ENCODE results near the gene KRTAP3-1. TPM values are rescaled to one million over a fixed set of nuclear protein-coding genes. Genes with fewer than 3 reads are reported as not detected.
"Not testable (repeated sequence)": the region's sequence is repeated elsewhere in the genome, so short reads cannot be mapped to it uniquely, and the experiment has no call there.

Gene KRTAP3-1
- total RNA-seq, 1 experiment from 2014 or later = not detected

DNA sequence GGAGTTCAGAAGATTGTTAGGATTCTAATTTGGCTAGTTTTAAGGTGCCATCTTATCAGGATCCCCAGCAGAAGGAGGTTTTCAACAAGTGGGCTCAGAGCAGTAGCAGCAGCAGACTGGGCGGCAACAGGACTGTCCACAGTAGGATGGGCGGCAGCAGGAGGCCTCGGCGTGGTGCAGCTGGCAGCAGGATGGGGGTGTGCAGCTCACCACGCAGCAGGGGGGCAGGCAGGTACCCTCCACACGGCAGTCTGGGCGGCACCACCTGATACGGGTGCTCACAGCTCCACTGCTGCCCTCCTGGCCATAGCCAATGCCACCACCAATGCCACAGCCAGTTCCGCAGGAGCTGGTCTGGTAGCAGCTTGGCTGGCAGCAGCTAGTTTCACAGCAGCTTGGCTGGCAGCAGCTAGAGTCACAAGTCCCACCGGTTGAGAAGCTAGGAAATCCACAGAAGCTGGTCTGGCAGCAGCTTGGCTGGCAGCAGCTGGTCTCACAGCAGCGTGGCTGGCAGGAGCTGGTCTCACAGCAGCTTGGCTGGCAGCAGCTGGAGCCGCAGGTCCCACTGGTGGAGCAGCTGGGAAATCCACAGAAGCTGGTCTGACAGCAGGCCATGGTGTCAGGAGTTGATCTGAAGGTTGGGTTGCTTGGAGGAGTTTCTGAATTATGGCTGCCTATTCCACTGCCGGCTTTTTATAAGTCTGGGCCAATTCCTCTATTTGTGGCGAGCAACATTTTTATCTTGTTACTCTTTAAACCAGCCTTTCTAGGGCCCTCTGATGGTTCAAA, 32.0 kb upstream of the KRTAP3-1 start, which contains the start of gene KRTAP1-1:
Gene KRTAP1-1 (minus strand): TSS at position 668 of the 789 bp plus-strand sequence. CDS start 53 bp downstream, at position 615.
- Histone ChIP-seq H3K4me1 (ENCODE audit: control insufficient read depth in 1 of 2, insufficient read depth in 2 of 2, low read length in 2 of 2) (peaks cover 15 to 16% of the 10 kb centered on the region in 2 experiments; a peak in 2 of 4 replicates), H3K36me3 (ENCODE audit: control insufficient read depth in 1 of 2, insufficient read depth in 2 of 2, low read length in 2 of 2) (peaks cover 0 to 11% of the 10 kb centered on the region in 2 experiments; a peak in 1 of 4 replicates), H2AFZ (ENCODE audit: low read depth, low read length, poor library complexity, severe bottlenecking) (peak within 1 kb of the TSS; percentile 35), H3K9me3 (ENCODE audit: control insufficient read depth in 1 of 2, insufficient read depth in 1 of 2, low read depth in 1 of 2, low read length in 2 of 2) (peaks cover 0 to 12% of the 10 kb centered on the region in 2 experiments; a peak in 1 of 4 replicates)
- H3K79me2 ChIP-seq (ENCODE audit: insufficient read depth, low read length); H4K20me1 ChIP-seq (ENCODE audit: insufficient read depth); intact Hi-C loops (cut with micrococcal nuclease); BruUV-seq (replicated peaks); CTCF ChIA-PET; DNase-seq (ENCODE audit: low read depth, low spot score); H3K27ac ChIP-seq (ENCODE audit: low read depth, low read length); H3K4me2 ChIP-seq (ENCODE audit: low read length); H3K27me3 ChIP-seq (ENCODE audit: insufficient read depth, low read length); H3K9me2 ChIP-seq (ENCODE audit: insufficient read depth); POLR2A ChIA-PET; ATAC-seq; H3K4me3 ChIP-seq (replicated peaks in 1 of 2; ENCODE audit: low read depth in 1 of 2, low read length in 2 of 2); H3K9ac ChIP-seq (ENCODE audit: low read length); RAD21 ChIA-PET (ENCODE audit: low non-redundant PET in 1 of 2, low total read pairs in 2 of 2, uncharacterized antibody in 2 of 2, unreplicated experiment in 2 of 2): not testable (repeated sequence)
- peak; percentile 17; the same call in 1 of the 2 replicates for TF ChIP-seq RAD21 (IDR thresholded peaks at IDR 0.05; ENCODE audit: low read depth)

DNA sequence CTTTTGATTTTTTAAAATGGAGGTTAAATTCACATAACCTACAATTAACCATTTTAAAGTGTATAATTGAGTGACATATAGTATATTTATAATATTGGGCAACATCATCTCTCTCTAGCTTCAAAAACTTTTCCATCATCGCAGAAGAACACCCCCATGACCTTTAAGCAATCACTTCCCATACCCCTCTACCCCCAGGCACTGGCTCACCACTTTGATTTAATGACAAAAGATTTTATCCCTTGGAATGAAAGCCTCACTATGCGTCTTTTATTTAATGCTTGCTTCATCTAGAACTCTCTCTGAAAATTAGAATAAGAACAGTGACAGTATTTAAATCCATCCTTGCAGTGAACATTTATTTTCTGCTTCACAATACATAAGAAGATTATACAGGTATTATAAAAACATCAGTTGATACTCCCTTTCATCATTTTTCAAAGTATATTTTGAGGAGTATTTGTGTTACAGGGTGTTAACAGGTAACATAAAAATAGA, 29.0 kb upstream of the KRTAP3-1 start:
- Histone ChIP-seq H3K79me2 (ENCODE audit: insufficient read depth, low read length) (no peaks in the 10 kb centered on the region), H3K4me2 (ENCODE audit: low read length) (no peak overlapping the region), H3K36me3 (ENCODE audit: control insufficient read depth in 1 of 2, insufficient read depth in 2 of 2, low read length in 2 of 2) (peaks cover 0 to 5% of the 10 kb centered on the region in 2 experiments; a peak in 1 of 4 replicates), H3K9me2 (ENCODE audit: insufficient read depth) (no peaks in the 10 kb centered on the region), H3K27me3 (ENCODE audit: insufficient read depth, low read length) (no peaks in the 10 kb centered on the region), H3K4me3 (replicated peaks in 1 of 2; ENCODE audit: low read depth in 1 of 2, low read length in 2 of 2) (no peak overlapping the region), H3K4me1 (ENCODE audit: control insufficient read depth in 1 of 2, insufficient read depth in 2 of 2, low read length in 2 of 2) (peaks cover 15 to 18% of the 10 kb centered on the region in 2 experiments; a peak in 2 of 4 replicates), H4K20me1 (ENCODE audit: insufficient read depth) (no peaks in the 10 kb centered on the region), H3K27ac (ENCODE audit: low read depth, low read length) (no peak overlapping the region), H3K9ac (ENCODE audit: low read length) (no peak overlapping the region), H2AFZ (ENCODE audit: low read depth, low read length, poor library complexity, severe bottlenecking) (no peak overlapping the region), H3K9me3 (ENCODE audit: control insufficient read depth in 1 of 2, insufficient read depth in 1 of 2, low read depth in 1 of 2, low read length in 2 of 2) (0 out of 4 replicates have a peak, but pooled peaks cover 0 to 12% of the 10 kb centered on the region in 2 experiments)
- ChIA-PET POLR2A (no interaction called here), CTCF (no interaction called here), RAD21 (ENCODE audit: low non-redundant PET in 1 of 2, low total read pairs in 2 of 2, uncharacterized antibody in 2 of 2, unreplicated experiment in 2 of 2) (no interaction called here)
- intact Hi-C loops (cut with micrococcal nuclease) = no loop called here
- no peak for DNase-seq (ENCODE audit: low read depth, low spot score)
- no peak for ATAC-seq
- BruUV-seq (replicated peaks) = no TSS peak
- no peak for TF ChIP-seq ZFX (IDR thresholded peaks at IDR 0.05)
- TF ChIP-seq TCF7L2 (IDR thresholded peaks at IDR 0.05; ENCODE audit: borderline replicate concordance, extremely low read depth, insufficient read depth, insufficient read length) = no peak
- no peak for TF ChIP-seq ELF1 (IDR thresholded peaks at IDR 0.05; ENCODE audit: borderline replicate concordance, low read depth)
- no peak for TF ChIP-seq POLR2A (IDR thresholded peaks at IDR 0.05; ENCODE audit: borderline replicate concordance, extremely low read depth, insufficient read depth, insufficient read length)
- no peak for TF ChIP-seq ZNF274 (IDR thresholded peaks at IDR 0.05; ENCODE audit: low read depth, low read length)
- TF ChIP-seq SIN3A (IDR thresholded peaks at IDR 0.05; ENCODE audit: low read depth) = no peak
- TF ChIP-seq, protein P1, sequence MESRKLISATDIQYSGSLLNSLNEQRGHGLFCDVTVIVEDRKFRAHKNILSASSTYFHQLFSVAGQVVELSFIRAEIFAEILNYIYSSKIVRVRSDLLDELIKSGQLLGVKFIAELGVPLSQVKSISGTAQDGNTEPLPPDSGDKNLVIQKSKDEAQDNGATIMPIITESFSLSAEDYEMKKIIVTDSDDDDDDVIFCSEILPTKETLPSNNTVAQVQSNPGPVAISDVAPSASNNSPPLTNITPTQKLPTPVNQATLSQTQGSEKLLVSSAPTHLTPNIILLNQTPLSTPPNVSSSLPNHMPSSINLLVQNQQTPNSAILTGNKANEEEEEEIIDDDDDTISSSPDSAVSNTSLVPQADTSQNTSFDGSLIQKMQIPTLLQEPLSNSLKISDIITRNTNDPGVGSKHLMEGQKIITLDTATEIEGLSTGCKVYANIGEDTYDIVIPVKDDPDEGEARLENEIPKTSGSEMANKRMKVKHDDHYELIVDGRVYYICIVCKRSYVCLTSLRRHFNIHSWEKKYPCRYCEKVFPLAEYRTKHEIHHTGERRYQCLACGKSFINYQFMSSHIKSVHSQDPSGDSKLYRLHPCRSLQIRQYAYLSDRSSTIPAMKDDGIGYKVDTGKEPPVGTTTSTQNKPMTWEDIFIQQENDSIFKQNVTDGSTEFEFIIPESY (IDR thresholded peaks at IDR 0.05; ENCODE audit: extremely low read depth, insufficient replicate concordance, low read length) = no peak
- no peak for TF ChIP-seq YY1 (IDR thresholded peaks at IDR 0.05; ENCODE audit: extremely low read depth, insufficient replicate concordance, low read depth, low read length)
- TF ChIP-seq, protein P2, sequence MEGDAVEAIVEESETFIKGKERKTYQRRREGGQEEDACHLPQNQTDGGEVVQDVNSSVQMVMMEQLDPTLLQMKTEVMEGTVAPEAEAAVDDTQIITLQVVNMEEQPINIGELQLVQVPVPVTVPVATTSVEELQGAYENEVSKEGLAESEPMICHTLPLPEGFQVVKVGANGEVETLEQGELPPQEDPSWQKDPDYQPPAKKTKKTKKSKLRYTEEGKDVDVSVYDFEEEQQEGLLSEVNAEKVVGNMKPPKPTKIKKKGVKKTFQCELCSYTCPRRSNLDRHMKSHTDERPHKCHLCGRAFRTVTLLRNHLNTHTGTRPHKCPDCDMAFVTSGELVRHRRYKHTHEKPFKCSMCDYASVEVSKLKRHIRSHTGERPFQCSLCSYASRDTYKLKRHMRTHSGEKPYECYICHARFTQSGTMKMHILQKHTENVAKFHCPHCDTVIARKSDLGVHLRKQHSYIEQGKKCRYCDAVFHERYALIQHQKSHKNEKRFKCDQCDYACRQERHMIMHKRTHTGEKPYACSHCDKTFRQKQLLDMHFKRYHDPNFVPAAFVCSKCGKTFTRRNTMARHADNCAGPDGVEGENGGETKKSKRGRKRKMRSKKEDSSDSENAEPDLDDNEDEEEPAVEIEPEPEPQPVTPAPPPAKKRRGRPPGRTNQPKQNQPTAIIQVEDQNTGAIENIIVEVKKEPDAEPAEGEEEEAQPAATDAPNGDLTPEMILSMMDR (IDR thresholded peaks at IDR 0.05 in 2 of 3, conservative IDR thresholded peaks at IDR 0.05 in 1 of 3; ENCODE audit: borderline replicate concordance in 1 of 3, insufficient read depth in 1 of 3, low read depth in 2 of 3, low read length in 2 of 3) = no peak
